Measurements from ENCODE around the gene NUDC.

GRCh38 chr1:26888231-26888630, 33.3 kb upstream of the NUDC start:
- TF ChIP-seq CTCF (conservative IDR thresholded peaks at IDR 0.05; ENCODE audit: low read depth, low read length) (no peak), EZH2phosphoT487 (IDR thresholded peaks at IDR 0.05; ENCODE audit: borderline replicate concordance, low read length) (no peak)
